ENCODE measurements around the gene JAG2.

JAG2 gene

GRCh38 chr14:105105158-105105557, 63.4 kb downstream of the JAG2 start:
- H3K9me3 ChIP-seq (ENCODE audit: insufficient read depth, low read depth, low read length), result peaks cover 7% of the 10 kb centered on the region
- no peak overlapping the region for H3K4me3 ChIP-seq (ENCODE audit: low read length)
- H3K27me3 ChIP-seq (ENCODE audit: insufficient read depth, low read length), result peaks cover 3% of the 10 kb centered on the region
- no peaks in the 10 kb centered on the region for H3K36me3 ChIP-seq (ENCODE audit: insufficient read depth, low read depth, low read length)
- no peak overlapping the region for H3K9ac ChIP-seq (ENCODE audit: low read depth, low read length)
- no peak overlapping the region for H3K27ac ChIP-seq (ENCODE audit: low read length)
- no peaks in the 10 kb centered on the region for H3K4me1 ChIP-seq (ENCODE audit: insufficient read depth, low read length)

- H3K36me3 ChIP-seq (ENCODE audit: insufficient read depth, low read depth, low read length), result no peaks in the 10 kb centered on the region
- peaks cover 22% of the 10 kb centered on the region for H3K9me3 ChIP-seq (ENCODE audit: insufficient read depth, low read depth, low read length)
- H3K27ac ChIP-seq (ENCODE audit: low read length), result no peak overlapping the region
- no peaks in the 10 kb centered on the region for H3K4me1 ChIP-seq (ENCODE audit: insufficient read depth, low read length)
- no peak overlapping the region for H3K9ac ChIP-seq (ENCODE audit: low read depth, low read length)
- peaks cover 3% of the 10 kb centered on the region for H3K27me3 ChIP-seq (ENCODE audit: insufficient read depth, low read length)
- no peak overlapping the region for H3K4me3 ChIP-seq (ENCODE audit: low read length)
Observed at GRCh38 chr14:105102893-105103292, 65.7 kb downstream of the JAG2 start.

DNA sequence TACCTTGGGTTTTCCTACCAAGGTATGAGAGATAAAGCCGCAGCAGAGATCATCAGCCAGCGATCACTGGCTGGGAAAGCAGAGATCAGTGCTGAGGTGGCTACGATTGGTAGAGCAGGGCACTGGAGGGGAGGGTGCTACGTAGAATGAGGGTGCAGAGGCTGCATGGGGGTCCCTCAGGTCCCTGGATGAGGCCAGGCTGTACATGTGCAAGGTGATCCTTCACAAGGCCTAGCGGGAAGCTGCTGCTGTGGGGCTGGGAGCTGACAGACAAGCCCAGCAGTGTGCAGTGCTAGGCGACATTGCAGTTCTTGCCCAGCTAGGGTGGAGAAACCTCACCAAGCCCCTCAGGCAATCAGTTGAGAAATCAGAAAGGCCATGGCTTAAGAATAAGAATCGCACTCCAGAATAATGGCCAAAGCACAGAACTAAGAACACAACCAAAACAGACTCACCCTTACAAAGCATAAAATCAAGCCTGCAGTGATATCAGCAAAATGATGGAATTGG, 66.2 kb downstream of the JAG2 start:
- H3K36me3 ChIP-seq (ENCODE audit: insufficient read depth, low read depth, low read length), result no peaks in the 10 kb centered on the region
- no peaks in the 10 kb centered on the region for H3K4me1 ChIP-seq (ENCODE audit: insufficient read depth, low read length)
- H3K9me3 ChIP-seq (ENCODE audit: insufficient read depth, low read depth, low read length), result peaks cover 22% of the 10 kb centered on the region
- H3K27ac ChIP-seq (ENCODE audit: low read length), result no peak overlapping the region
- H3K27me3 ChIP-seq (ENCODE audit: insufficient read depth, low read length), result peaks cover 3% of the 10 kb centered on the region
- no peak overlapping the region for H3K4me3 ChIP-seq (ENCODE audit: low read length)
- H3K9ac ChIP-seq (ENCODE audit: low read depth, low read length), result no peak overlapping the region

DNA sequence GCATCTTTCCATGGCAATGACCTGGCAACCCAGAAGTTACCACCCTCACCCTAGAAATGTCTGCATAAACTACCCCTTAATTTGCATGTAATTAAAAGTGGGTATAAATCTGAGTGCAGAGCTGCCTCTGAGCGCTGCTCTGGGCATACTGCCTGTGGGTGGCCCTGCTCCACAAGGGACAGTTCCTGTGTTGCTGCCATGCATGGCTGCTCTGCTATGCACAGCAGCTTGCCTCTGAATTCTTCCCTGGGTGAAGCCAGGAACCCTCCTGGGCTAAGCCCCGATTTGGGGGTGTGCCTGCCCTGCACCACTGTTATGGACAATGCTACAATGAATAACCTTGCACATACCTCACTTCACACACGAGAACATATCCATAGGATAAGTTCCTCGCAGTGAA, 67.7 kb downstream of the JAG2 start:
- Histone ChIP-seq H3K27ac (ENCODE audit: low read length) (no peak overlapping the region), H3K36me3 (ENCODE audit: insufficient read depth, low read depth, low read length) (no peaks in the 10 kb centered on the region), H3K9me3 (ENCODE audit: insufficient read depth, low read depth, low read length) (peaks cover 22% of the 10 kb centered on the region), H3K27me3 (ENCODE audit: insufficient read depth, low read length) (peaks cover 4% of the 10 kb centered on the region), H3K4me1 (ENCODE audit: insufficient read depth, low read length) (no peaks in the 10 kb centered on the region), H3K4me3 (ENCODE audit: low read length) (no peak overlapping the region), H3K9ac (ENCODE audit: low read depth, low read length) (no peak overlapping the region)

GRCh38 chr14:105099778-105100177, 68.8 kb downstream of the JAG2 start:
- H3K36me3 ChIP-seq (ENCODE audit: insufficient read depth, low read depth, low read length), result no peaks in the 10 kb centered on the region
- H3K4me1 ChIP-seq (ENCODE audit: insufficient read depth, low read length), result no peaks in the 10 kb centered on the region
- H3K4me3 ChIP-seq (ENCODE audit: low read length), result no peak overlapping the region
- peaks cover 15% of the 10 kb centered on the region for H3K27me3 ChIP-seq (ENCODE audit: insufficient read depth, low read length)
- no peak overlapping the region for H3K27ac ChIP-seq (ENCODE audit: low read length)
- H3K9me3 ChIP-seq (ENCODE audit: insufficient read depth, low read depth, low read length), result peaks cover 22% of the 10 kb centered on the region
- no peak overlapping the region for H3K9ac ChIP-seq (ENCODE audit: low read depth, low read length)

- no peak overlapping the region for H3K27ac ChIP-seq (ENCODE audit: low read length)
- H3K4me3 ChIP-seq (ENCODE audit: low read length), result no peak overlapping the region
- peaks cover 29% of the 10 kb centered on the region for H3K27me3 ChIP-seq (ENCODE audit: insufficient read depth, low read length)
- H3K9me3 ChIP-seq (ENCODE audit: insufficient read depth, low read depth, low read length), result peaks cover 22% of the 10 kb centered on the region
- no peaks in the 10 kb centered on the region for H3K4me1 ChIP-seq (ENCODE audit: insufficient read depth, low read length)
- no peak overlapping the region for H3K9ac ChIP-seq (ENCODE audit: low read depth, low read length)
- no peaks in the 10 kb centered on the region for H3K36me3 ChIP-seq (ENCODE audit: insufficient read depth, low read depth, low read length)
Observed at GRCh38 chr14:105098316-105098715, 70.3 kb downstream of the JAG2 start.

GRCh38 chr14:105097794-105098127, 70.8 kb downstream of the JAG2 start:
- Histone ChIP-seq H3K4me1 (ENCODE audit: insufficient read depth, low read length) (no peaks in the 10 kb centered on the region), H3K27me3 (ENCODE audit: insufficient read depth, low read length) (peaks cover 33% of the 10 kb centered on the region), H3K27ac (ENCODE audit: low read length) (no peak overlapping the region), H3K36me3 (ENCODE audit: insufficient read depth, low read depth, low read length) (no peaks in the 10 kb centered on the region), H3K4me3 (ENCODE audit: low read length) (no peak overlapping the region), H3K9me3 (ENCODE audit: insufficient read depth, low read depth, low read length) (peaks cover 22% of the 10 kb centered on the region), H3K9ac (ENCODE audit: low read depth, low read length) (no peak overlapping the region)

DNA sequence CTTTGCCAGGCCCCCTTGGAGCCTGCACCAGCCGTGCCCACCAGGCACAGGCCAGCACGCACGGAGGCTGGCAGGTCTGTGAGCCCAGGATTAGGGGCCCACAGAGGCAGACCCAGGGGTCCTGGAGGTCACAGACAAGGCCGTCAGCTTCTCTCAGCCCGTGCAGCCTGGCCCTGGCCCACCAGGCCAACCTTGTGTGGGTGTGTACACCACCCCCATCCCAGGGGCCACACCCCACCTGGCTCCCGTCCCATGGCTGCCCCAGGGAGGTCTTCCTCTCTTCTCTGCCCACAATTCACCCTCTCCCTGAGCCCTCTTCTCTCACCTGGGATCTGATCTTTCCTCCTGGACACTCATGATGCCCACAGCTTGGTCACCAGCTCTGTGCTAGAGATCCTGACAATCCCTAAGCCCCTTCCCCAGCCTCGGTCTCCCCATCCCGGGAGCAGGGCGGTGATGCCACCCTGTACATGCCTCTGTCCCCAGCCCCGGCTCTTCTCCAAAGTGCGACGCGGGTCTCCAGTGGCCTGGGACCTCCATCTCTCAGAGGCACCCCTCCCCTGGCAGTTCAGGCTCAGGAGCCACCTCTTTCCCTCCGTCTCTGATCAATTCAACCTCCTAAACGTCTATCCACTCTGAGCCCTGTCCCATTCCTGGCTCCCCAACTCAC, 72.2 kb downstream of the JAG2 start:
- H3K27ac ChIP-seq (ENCODE audit: low read length), result no peak overlapping the region
- H3K4me3 ChIP-seq (ENCODE audit: low read length), result no peak overlapping the region
- no peaks in the 10 kb centered on the region for H3K4me1 ChIP-seq (ENCODE audit: insufficient read depth, low read length)
- no peak overlapping the region for H3K9ac ChIP-seq (ENCODE audit: low read depth, low read length)
- peaks cover 22% of the 10 kb centered on the region for H3K9me3 ChIP-seq (ENCODE audit: insufficient read depth, low read depth, low read length)
- peaks cover 38% of the 10 kb centered on the region for H3K27me3 ChIP-seq (ENCODE audit: insufficient read depth, low read length)
- no peaks in the 10 kb centered on the region for H3K36me3 ChIP-seq (ENCODE audit: insufficient read depth, low read depth, low read length)

- H3K27ac ChIP-seq (ENCODE audit: low read length), result no peak overlapping the region
- no peak overlapping the region for H3K4me3 ChIP-seq (ENCODE audit: low read length)
- peaks cover 38% of the 10 kb centered on the region for H3K27me3 ChIP-seq (ENCODE audit: insufficient read depth, low read length)
- H3K36me3 ChIP-seq (ENCODE audit: insufficient read depth, low read depth, low read length), result no peaks in the 10 kb centered on the region
- peaks cover 16% of the 10 kb centered on the region; the same call in 1 of the 2 replicates for H3K9me3 ChIP-seq (ENCODE audit: insufficient read depth, low read depth, low read length)
- H3K4me1 ChIP-seq (ENCODE audit: insufficient read depth, low read length), result no peaks in the 10 kb centered on the region
- no peak overlapping the region for H3K9ac ChIP-seq (ENCODE audit: low read depth, low read length)
Observed at GRCh38 chr14:105095236-105095805, 73.3 kb downstream of the JAG2 start.

GRCh38 chr14:105094193-105094907, 74.2 kb downstream of the JAG2 start:
- H3K9ac ChIP-seq (ENCODE audit: low read depth, low read length), result no peak overlapping the region
- no peaks in the 10 kb centered on the region for H3K4me1 ChIP-seq (ENCODE audit: insufficient read depth, low read length)
- no peak overlapping the region for H3K27ac ChIP-seq (ENCODE audit: low read length)
- H3K4me3 ChIP-seq (ENCODE audit: low read length), result peak overlapping the region; percentile 64; the same call in 1 of the 2 replicates
- H3K9me3 ChIP-seq (ENCODE audit: insufficient read depth, low read depth, low read length), result peaks cover 6% of the 10 kb centered on the region; the same call in 1 of the 2 replicates
- peaks cover 45% of the 10 kb centered on the region for H3K27me3 ChIP-seq (ENCODE audit: insufficient read depth, low read length)
- H3K36me3 ChIP-seq (ENCODE audit: insufficient read depth, low read depth, low read length), result no peaks in the 10 kb centered on the region

- Histone ChIP-seq H3K4me1 (ENCODE audit: insufficient read depth, low read length) (no peaks in the 10 kb centered on the region), H3K9me3 (ENCODE audit: insufficient read depth, low read depth, low read length) (no peaks in the 10 kb centered on the region; the same call in 1 of the 2 replicates), H3K27ac (ENCODE audit: low read length) (no peak overlapping the region), H3K36me3 (ENCODE audit: insufficient read depth, low read depth, low read length) (no peaks in the 10 kb centered on the region), H3K4me3 (ENCODE audit: low read length) (peak overlapping the region; percentile 64; the same call in 1 of the 2 replicates), H3K27me3 (ENCODE audit: insufficient read depth, low read length) (peaks cover 53% of the 10 kb centered on the region), H3K9ac (ENCODE audit: low read depth, low read length) (no peak overlapping the region)
Observed at GRCh38 chr14:105093431-105094192, 75.0 kb downstream of the JAG2 start.
